Inflammatory macrophage treated with lipopolysaccharide for 4 hours (primary cell): ENCODE results near the gene FLT3LG.
"Not testable (repeated sequence)": the region's sequence is repeated elsewhere in the genome, so short reads cannot be mapped to it uniquely, and the experiment has no call there.

ENCODE experiments used
- DNase-seq: peaks from one replicate; pipeline ENCODE4 v3.0.0-alpha.2; 2020

FLT3LG gene

DNA sequence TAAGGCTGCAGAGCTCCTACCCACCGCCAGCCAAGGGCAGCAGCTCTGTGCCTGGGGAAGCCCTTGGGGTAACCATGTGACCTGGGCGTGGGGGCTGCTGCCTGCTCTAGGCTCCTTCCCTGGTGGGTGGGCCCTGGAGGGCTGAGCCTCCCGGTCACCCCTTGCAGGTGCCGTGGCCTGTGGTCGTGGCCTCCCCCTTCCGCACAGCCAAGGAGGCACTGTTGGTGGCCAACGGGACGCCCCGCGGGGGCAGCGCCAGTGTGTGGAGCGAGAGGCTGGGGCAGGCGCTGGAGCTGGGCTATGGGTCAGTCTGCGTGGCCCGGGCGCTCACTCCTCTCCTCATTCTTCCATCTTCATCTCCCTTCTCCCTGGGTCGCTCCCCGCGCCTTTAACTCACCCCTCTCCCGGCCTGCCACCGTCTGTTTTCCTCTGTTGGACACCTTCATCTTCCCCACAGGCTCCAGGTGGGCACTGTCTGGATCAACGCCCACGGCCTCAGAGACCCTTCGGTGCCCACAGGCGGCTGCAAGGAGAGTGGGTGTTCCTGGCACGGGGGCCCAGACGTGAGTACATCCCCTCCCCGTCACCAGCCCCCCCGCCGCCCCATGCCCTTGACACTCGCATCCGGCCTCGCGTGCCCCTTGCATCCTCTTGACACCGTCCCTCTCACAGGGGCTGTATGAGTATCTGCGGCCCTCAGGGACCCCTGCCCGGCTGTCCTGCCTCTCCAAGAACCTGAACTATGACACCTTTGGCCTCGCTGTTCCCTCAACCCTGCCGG is 9.9 kb upstream of the FLT3LG start:
- no peak for DNase-seq

DNA sequence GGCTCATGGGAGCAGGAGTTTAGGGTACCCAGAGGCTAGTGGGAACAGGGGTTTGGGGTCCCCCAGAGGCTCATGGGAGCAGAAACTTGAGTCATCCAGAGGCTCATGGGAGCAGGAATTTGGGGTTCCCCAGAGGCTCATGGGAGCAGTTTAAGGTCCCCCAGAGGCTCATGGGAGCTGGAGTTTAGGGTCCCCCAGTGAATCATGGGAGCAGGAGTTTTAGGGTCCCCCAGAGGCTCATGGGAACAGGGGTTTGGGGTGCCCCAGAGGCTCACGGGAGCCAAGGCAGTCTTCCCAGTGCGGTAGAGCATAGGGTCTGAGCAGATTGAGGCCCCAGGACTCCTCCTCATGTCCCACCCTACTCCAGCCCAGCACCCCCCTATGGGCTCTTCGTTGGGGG is 8.6 kb upstream of the FLT3LG start:
- no peak for DNase-seq

DNA sequence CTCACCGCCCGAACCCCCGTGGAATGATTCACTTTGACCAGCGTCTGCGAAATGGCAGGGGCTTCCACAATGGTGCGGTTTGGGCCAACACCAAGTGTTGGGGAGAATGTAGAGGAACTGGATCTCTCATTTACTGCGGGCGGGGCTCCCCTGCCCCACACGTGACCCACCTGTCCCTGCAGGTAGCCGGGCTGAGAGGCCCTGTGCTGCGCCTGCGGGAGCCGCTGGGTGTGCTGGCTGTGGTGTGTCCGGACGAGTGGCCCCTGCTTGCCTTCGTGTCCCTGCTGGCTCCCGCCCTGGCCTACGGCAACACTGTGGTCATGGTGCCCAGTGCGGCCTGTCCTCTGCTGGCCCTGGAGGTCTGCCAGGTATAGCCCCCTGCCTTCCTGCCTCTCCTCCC is 5.8 kb upstream of the FLT3LG start:
- no peak for DNase-seq

DNA sequence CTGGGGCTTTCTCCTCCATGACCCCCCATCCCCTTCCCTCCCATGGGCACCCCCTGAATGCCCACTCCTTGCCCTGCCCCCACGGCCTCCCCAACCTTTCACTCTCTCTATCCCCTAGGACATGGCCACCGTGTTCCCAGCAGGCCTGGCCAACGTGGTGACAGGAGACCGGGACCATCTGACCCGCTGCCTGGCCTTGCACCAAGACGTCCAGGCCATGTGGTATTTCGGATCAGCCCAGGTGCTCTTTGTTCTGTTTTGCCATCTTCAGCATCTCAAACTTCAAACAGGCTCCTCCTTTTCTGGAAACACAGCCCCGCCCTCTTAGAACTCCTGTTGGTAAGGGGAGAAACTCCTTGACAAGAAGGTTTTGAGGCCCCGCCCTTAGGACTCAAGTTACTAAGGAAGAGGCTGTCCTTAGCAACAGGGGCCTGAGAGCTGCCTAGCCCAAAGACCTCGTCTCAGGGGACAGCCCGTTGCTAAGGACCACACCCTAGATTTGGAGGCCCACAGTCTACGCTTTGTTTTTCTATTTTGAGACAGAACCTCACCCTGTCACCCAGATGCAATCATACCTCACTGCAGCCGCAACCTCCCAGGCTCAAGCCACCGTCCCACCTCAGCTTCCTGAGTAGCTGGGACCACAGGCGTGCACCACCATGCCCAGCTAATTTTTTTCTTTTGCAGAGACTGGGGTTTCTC is 5.1 kb upstream of the FLT3LG start:
- DNase-seq, result peak; percentile 70

DNA sequence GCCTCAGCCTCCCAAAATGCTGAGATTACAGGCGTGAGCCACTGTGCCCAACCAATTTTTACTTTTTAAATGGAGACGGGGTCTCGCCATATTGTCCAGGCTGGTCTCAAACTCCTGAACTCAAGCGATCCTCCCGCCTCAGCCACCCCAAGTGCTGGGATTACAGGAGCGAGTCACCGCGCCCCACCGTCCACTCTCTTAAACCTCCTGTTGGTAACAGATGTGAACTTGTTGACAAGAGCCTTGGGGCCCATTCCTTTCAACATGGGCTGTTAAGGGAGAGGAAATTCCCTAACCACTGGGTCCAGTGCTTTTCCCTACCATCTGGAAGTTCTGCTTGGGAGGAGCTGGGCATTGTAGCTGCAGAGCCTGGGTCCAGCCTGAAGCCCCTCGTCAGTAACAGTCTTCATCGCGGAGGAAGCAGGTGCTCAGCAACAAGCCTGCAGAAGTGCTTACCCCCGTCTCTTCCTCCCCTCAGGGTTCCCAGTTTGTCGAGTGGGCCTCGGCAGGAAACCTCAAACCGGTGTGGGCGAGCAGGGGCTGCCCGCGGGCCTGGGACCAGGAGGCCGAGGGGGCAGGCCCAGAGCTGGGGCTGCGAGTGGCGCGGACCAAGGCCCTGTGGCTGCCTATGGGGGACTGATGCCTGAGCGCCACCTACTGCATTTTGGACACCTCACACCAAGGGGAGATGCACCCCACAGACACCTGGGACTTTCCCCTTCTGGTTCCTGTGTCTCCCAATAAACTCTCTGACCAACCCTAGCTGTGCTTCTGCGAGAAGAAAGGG is 4.0 kb upstream of the FLT3LG start:
- DNase-seq, result peak; percentile 70

DNA sequence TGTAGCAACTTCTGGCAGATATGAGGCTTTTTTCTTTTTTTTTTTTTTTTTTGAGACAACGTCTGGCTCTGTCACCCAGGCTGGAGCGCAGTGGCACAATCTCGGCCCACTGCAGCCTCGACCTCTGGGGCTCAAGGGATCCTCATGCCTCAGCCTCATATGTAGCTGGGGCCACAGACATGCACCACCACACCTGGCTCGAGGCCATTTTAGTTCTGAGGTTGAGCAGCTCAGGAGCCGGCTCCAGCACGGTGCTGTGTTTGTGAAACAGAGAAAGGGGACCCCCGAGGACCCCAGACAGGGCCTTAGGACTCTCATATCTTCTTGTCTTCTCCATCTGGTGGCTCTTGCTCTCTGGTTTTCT is 3.4 kb upstream of the FLT3LG start:
- DNase-seq, result no peak

DNA sequence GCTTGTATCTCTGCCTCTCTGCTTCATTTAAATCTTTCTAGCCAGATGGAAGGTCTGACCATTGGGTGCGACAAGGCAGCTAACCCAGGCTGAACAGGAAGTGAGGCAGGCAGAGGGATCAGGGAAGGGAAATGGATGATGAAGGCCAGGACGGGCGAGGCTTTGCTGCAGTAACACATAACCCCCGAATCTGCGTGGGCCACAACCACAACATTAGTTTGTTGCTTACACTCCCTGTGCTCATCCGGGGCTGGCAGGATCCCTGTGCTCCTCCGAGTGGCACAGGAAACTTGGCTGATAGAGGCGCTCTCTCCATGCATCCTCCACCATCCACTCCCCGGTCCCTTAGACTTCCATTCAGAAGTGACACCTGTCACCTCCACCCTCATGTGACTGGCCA is 1.1 kb upstream of the FLT3LG start:
- no peak for DNase-seq

DNA sequence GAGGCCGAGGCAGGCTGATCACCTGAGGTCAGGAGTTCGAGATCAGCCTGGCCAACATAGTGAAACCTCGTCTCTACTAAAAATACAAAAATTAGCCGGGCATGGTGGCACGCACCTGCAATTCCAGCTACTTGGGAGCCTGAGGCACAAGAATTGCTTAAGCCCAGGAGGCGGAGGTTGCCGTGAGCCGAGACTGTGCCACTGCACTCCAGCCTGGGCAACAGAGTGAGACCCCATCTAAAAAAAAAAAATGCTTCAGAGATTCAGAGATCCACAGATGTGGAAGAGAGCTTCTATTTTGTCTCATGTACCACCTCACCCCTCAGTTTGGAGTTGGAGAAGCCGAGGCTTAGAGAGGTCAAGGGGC is 531 bp upstream of the FLT3LG start:
- not testable (repeated sequence) for DNase-seq

DNA sequence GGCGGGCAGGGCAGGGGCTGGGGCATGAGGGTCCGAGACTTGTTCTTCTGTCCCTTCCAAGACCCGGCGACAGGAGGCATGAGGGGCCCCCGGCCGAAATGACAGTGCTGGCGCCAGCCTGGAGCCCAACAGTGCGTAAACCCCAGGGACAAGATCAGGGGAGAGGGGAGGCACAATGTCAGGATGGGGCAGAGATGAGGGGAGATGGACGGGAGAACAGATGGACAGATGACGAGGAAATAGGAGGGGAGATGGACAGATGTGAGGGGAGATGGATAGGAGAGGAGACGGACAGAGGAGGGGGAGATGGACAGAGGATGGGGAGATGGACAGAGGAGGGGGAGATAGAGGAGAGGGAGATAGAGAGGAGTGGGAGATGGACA is 518 bp downstream of the FLT3LG start:
- DNase-seq, result no peak

DNA sequence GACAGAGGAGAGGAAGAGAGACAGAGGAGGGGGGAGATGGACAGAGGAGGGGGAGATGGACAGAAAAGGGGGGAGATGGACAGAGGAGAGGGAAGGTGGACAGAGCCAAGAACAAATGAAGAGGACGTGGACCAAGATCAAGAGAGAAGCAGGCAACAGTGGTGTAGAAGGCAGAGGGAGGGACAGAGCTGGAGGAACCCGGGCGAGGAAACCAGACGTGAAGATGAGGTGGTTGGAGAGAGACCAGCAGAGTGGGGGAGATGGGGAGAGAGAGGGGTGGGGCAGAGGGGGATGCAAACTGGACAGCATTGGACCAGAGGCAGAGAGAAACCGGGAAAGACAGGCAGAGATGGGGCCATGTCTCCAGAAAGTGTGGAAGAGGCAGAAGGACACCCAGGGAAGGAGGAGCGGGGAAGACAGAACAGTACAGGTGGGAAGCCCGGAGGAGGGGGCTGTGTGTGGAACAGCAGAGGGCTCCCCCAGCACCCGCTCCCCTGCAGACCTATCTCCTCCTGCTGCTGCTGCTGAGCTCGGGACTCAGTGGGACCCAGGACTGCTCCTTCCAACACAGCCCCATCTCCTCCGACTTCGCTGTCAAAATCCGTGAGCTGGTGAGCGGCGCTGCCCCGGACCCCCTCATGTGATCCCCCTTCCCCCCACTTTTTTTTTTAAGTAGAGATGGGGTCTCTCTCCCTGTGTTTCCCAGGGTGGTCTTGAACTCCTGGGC is 1.3 kb downstream of the FLT3LG start:
- DNase-seq, result no peak

DNA sequence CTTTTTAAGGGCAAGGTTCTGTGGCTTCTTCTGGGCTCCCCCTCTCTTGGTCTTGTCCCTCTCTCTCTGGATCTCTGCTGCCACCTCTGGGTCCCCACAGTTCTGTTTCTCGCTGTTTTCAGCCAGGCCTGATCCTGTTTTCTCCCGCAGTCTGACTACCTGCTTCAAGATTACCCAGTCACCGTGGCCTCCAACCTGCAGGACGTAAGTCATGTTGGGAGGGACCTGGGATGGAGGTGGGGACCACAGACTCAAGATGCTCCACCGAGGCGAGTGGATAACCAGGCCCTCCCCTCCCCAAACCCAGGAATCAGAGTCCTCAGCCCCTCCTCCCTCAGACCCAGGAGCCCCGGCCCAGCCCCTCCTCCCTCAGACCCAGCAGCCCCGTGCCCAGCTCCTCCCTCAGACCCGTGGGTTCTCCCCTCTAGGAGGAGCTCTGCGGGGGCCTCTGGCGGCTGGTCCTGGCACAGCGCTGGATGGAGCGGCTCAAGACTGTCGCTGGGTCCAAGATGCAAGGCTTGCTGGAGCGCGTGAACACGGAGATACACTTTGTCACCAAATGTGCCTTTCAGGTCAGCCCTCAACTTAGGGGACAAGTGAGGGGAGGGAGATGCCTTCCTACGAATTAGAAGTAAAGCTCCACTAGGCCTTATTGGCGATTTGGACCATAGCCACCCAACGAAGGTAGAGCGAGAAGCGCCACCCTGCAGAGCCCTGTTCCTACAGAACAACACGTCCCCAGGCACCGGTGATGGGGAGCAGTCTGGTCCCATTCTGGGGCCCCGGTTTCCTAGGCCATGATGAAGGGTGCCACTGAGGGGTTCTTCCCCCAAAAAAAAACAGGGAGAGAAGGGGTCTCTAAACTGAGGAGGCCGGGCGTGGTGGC is 2.2 kb downstream of the FLT3LG start:
- no peak for DNase-seq

DNA sequence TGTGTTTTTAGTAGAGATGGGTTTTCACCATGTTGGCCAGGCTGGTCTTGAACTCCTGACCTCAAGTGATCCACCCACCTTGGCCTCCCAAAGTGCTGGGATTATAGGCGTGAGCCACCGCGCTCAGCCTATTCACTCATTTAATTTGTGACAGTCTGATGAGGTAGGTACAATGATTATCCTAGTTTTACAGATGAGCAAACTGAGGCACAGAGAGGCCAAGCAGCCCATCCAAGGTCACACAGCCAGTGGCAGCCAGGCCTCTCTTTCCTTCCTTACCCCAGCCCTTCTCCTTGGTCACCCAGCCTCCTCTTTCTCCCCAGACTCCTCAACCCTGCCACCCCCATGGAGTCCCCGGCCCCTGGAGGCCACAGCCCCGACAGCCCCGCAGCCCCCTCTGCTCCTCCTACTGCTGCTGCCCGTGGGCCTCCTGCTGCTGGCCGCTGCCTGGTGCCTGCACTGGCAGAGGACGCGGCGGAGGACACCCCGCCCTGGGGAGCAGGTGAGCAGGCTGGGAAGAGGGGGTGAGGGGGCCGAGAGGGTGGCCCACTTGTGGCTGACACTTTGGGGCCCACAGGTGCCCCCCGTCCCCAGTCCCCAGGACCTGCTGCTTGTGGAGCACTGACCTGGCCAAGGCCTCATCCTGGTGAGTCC is 6.1 kb downstream of the FLT3LG start:
- DNase-seq, result no peak

DNA sequence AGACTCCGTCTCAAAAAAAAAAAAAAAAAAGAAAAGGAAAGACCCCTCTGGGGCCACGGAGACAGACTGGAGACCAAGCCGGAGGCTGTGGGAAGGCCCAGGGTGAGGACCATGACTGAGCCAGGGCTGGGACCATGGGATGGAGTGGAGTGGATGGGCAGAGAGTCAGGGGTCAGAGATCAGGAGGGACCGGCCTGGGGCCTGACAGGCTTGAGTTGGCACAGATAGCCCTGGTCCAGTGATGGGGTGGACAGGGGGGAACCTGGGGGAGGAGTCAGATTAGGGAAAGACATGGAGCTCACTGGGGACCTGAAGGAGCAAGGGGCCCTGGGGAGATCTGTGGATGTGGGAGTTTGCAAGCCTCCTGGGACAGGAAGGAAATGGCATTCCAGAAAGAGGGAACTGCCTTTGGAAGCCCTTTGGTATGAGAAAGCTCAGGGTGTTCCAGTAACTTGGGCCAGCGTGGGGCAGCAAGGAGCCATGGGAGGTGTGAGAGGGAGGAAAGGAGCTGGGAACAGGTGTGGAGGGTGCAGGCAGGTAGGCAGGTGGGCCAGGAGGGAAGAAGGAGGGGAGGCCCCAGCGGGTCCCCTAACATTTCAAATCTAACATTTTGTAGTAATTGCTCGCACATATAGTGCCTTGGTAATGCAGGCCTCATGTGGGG is 7.1 kb downstream of the FLT3LG start:
- no peak for DNase-seq

DNA sequence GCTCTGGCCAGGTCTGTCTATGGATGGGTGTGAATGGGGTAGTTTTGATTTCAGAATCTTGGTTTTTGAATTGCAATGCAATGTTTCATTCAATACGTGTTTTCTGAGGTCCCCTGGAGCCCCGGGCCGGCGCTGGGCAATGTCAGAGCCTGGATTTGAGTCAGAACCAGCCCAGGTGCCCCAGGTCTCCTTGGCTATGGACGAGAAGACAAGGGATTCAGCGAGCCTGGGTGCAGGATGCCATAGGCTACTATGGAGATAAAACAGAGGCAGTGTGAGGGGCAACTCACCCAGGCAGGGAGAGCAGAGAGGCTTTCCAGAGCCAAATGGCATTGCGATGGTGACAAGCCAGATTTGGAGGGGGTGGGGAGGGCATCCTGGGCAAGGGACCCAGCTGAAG is 12.2 kb downstream of the FLT3LG start:
- DNase-seq, result no peak

DNA sequence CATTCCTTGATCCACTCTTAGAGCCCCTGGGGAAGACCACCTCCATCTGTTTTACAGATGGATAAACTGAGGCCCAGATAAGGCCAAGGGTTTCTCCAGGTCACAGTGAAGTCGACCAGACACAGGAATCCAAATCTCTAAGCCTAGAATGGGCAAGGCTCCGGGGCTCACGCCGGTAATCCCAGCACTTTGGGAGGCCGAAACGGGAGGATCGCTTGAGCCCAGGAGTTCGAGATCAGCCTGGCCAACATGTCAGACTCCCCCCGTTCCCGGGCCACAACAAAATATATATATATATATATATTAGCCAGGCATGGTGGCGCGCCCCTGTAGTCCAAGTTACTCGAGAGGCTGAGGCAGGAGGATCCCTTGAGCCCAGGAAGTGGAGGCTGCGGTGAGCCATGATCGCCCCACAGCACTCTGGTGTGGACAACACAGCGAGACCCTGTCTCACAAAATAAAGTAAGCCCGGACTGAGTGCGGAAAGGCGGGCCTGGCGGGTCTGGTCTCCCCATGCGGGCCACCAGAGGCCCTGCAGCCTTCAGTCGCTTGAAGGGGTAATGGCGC is 12.8 kb downstream of the FLT3LG start:
- DNase-seq, result no peak

DNA sequence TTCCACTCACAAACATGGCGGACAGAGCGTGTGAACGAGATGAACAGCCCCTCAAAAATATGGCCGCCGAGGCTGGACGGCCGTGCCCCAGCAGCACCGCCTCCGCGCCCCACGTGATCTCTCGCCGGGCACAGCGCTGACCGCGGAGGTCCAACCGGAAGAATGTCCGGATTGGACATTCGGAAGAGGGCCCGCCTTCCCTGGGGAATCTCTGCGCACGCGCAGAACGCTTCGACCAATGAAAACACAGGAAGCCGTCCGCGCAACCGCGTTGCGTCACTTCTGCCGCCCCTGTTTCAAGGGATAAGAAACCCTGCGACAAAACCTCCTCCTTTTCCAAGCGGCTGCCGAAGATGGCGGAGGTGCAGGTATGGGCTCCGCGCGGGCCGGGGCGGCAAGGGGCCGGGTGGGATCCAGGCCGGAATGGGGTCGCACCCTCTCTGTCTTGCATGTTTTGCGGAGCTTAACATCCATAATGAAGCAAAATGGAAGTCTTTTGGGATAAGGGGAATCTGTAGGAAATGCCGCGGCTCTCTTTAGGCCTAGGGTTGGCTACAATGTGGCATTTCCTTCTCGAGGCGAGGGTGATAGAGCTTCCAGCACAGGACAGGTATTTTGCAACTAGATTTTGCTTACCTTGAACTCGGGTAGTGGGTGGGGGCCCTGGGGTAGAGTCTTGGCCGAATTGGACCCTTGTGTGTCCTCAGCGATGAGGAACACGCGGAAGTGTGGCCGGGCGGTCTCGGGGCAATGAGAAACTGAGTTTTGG is 13.4 kb downstream of the FLT3LG start, which contains the start of gene RPL13A:
RPL13A (plus strand) TSS at position 332 of the 769 bp plus-strand sequence; CDS start at position 354, 22 bp downstream.
- DNase-seq, result peak; percentile 100

DNA sequence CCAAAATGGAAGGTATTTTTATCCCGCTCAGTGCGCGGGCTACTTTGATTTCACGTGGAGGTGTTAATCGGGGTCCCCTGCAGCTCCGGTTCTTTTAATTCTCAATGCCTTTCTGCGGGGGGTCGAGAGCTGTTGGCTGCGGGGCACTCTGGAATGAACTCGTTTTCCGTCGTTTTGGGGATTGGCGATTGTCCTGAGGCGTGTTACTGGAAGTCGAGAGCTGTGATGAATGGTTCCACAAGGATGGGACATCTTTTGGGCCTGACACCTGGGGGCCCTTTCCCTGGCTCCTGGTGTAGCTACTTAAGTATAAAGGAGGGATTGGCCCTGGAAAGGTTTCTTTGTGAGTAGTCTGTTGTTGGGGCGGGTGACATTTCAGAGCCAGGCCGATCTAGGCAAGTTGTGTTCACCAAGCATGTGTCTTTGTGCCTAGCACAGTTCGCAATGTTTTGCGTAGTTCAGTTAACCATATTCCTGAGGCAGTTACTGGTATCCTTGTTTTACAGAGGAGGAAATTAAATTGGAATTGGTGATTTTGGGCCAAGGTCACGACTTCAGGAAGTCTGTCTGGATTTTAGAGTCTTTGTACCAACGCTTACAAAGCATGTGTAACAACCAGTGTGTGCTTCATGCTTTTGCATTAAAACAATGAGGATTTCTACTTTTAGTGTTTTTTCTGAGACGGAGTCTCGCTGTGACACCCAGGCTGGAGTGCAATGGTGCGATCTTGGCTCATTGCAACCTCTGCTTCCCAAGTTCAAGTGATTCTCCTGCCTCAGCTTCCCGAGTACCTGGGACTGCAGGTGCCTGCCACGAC is 14.2 kb downstream of the FLT3LG start:
- no peak for DNase-seq

DNA sequence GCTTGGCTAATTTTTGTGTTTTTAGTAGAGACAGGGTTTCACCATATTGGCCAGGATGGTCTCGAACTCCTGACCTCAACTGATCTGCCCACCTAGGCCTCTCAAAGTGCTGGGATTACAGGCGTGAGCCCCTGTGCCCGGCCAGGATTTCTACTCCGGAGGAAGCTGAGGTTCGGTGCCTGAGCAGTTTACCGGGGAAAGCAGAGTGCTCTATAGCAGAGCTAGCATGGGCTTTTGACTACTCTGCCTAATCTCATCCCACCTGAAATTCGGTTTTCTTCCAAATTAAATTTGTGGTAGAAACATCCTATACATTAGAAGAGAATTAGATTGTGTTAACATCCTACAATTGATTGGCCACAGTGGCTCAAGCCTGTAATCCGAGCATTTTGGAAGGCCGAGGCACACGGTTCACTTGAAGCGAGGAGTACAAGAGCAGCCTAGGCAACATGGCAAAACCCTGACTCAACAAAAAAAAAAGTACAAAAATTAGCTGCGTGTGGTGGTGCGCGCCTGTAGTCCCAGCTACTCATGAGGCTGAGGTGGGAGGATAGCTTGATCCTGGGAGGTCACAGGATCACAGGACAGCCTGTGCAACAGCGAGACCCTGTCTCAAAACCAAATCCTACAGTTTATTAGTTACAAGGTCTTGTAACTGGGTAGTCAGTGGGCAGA is 15.0 kb downstream of the FLT3LG start:
- DNase-seq, result no peak
